Measurements from ENCODE around the gene ZNF148.

ZNF148 gene

DNA sequence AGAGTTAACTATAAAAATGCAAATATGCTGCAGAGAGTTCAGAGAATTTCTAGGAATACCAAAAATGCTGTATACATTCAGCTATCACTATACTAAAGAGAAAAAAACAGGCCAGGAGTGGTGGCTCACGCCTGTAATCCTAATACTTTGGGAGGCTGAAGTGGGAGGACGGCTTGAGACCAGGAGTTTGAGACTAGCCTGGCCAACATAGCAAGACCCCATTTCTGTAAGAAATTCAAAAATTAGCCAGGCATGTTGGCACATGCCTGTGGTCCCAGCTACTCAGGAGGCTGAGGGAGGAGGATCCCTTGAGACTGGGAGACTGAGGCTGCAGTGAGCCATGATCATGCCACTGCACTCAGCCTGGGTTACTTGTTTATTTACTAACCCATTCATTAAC lies 87.9 kb downstream of the ZNF148 start:
- no peak overlapping the region for H3K27ac Mint-ChIP-seq
- no peak overlapping the region for H3K4me3 Mint-ChIP-seq
- H3K9me3 Mint-ChIP-seq, result no peaks in the 10 kb centered on the region
- no peak for DNase-seq
- peaks cover 4% of the 10 kb centered on the region for H3K4me1 Mint-ChIP-seq
- peaks cover 24% of the 10 kb centered on the region for H3K36me3 Mint-ChIP-seq (ENCODE audit: low read depth)
- TF ChIP-seq, protein P1, sequence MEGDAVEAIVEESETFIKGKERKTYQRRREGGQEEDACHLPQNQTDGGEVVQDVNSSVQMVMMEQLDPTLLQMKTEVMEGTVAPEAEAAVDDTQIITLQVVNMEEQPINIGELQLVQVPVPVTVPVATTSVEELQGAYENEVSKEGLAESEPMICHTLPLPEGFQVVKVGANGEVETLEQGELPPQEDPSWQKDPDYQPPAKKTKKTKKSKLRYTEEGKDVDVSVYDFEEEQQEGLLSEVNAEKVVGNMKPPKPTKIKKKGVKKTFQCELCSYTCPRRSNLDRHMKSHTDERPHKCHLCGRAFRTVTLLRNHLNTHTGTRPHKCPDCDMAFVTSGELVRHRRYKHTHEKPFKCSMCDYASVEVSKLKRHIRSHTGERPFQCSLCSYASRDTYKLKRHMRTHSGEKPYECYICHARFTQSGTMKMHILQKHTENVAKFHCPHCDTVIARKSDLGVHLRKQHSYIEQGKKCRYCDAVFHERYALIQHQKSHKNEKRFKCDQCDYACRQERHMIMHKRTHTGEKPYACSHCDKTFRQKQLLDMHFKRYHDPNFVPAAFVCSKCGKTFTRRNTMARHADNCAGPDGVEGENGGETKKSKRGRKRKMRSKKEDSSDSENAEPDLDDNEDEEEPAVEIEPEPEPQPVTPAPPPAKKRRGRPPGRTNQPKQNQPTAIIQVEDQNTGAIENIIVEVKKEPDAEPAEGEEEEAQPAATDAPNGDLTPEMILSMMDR (IDR thresholded peaks at IDR 0.05), result no peak
- H3K27me3 Mint-ChIP-seq (ENCODE audit: low read depth, poor library complexity), result peaks cover 4% of the 10 kb centered on the region

DNA sequence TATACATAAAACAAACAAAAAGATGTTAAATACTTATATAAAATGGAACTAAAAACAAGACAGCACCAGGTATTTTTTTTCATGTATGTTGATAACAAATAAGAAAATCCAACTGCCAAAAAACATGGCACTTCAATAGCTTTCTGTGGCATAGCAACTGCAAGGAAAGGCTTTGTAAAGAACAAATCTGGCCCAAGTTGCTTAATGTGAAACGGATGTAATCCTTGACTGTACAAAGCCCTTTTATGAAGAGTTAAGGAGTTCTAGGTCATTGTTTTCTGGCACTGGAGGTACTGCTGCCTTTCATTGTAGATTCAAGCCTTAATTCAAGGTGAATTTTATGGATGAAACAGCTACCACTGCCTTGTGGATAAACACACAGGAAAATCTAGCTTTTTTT lies 93.7 kb downstream of the ZNF148 start:
- Mint-ChIP-seq H3K4me1 (peaks cover 4% of the 10 kb centered on the region), H3K9me3 (no peaks in the 10 kb centered on the region), H3K27me3 (ENCODE audit: low read depth, poor library complexity) (no peaks in the 10 kb centered on the region), H3K4me3 (no peak overlapping the region), H3K36me3 (ENCODE audit: low read depth) (peaks cover 19% of the 10 kb centered on the region), H3K27ac (no peak overlapping the region)
- TF ChIP-seq, protein P1 (IDR thresholded peaks at IDR 0.05), result no peak
- no peak for DNase-seq

GRCh38 chr3:125280668-125281361 lies 94.3 kb downstream of the ZNF148 start:
- peaks cover 19% of the 10 kb centered on the region for H3K36me3 Mint-ChIP-seq (ENCODE audit: low read depth)
- H3K27ac Mint-ChIP-seq, result no peak overlapping the region
- H3K4me1 Mint-ChIP-seq, result peaks cover 4% of the 10 kb centered on the region
- TF ChIP-seq, protein P1 (IDR thresholded peaks at IDR 0.05), result no peak
- no peak for DNase-seq
- no peaks in the 10 kb centered on the region for H3K27me3 Mint-ChIP-seq (ENCODE audit: low read depth, poor library complexity)
- H3K4me3 Mint-ChIP-seq, result no peak overlapping the region
- H3K9me3 Mint-ChIP-seq, result no peaks in the 10 kb centered on the region

GRCh38 chr3:125278155-125278554 lies 97.0 kb downstream of the ZNF148 start:
- DNase-seq, result no peak
- no peaks in the 10 kb centered on the region for H3K9me3 Mint-ChIP-seq
- peaks cover 4% of the 10 kb centered on the region for H3K4me1 Mint-ChIP-seq
- H3K4me3 Mint-ChIP-seq, result no peak overlapping the region
- TF ChIP-seq, protein P1 (IDR thresholded peaks at IDR 0.05), result no peak
- H3K27ac Mint-ChIP-seq, result peak overlapping the region; percentile 7
- H3K36me3 Mint-ChIP-seq (ENCODE audit: low read depth), result peaks cover 25% of the 10 kb centered on the region
- no peaks in the 10 kb centered on the region for H3K27me3 Mint-ChIP-seq (ENCODE audit: low read depth, poor library complexity)

DNA sequence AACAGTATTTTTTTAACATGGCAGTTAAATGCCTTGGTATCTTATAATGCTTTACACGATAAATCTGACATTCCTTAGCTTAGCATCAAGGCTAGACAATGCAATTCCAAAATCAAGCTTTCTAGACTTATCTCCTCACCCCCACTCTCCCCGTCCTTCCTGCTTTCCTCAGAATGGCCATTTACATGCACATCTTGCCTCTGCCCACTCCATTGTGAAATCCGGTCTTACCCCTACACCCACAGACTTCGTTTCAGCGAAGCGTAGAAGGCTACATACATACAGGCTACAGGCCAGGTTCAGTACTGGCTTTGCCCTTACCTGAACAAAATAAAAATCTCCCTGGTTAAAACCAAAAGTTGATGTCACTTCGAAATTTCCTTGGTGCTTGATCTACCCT lies 104.0 kb downstream of the ZNF148 start:
- Mint-ChIP-seq H3K27me3 (ENCODE audit: low read depth, poor library complexity) (no peaks in the 10 kb centered on the region), H3K4me1 (no peaks in the 10 kb centered on the region), H3K27ac (peak overlapping the region; percentile 3), H3K9me3 (peaks cover 37% of the 10 kb centered on the region), H3K36me3 (ENCODE audit: low read depth) (peaks cover 69% of the 10 kb centered on the region), H3K4me3 (no peak overlapping the region)
- TF ChIP-seq, protein P1 (IDR thresholded peaks at IDR 0.05), result no peak
- DNase-seq, result no peak

GRCh38 chr3:125267460-125267859 lies 107.7 kb downstream of the ZNF148 start:
- H3K4me3 Mint-ChIP-seq, result no peak overlapping the region
- no peak for DNase-seq
- H3K4me1 Mint-ChIP-seq, result no peaks in the 10 kb centered on the region
- no peaks in the 10 kb centered on the region for H3K27me3 Mint-ChIP-seq (ENCODE audit: low read depth, poor library complexity)
- H3K36me3 Mint-ChIP-seq (ENCODE audit: low read depth), result peaks cover 68% of the 10 kb centered on the region
- peaks cover 38% of the 10 kb centered on the region for H3K9me3 Mint-ChIP-seq
- TF ChIP-seq, protein P1 (IDR thresholded peaks at IDR 0.05), result no peak
- H3K27ac Mint-ChIP-seq, result no peak overlapping the region
